K562 (cell line): ENCODE data around the gene SOBP. TPM values are rescaled to one million over a fixed set of nuclear protein-coding genes. Genes with fewer than 3 reads are reported as not detected.

Source experiments
- CBX2 ChIP-seq: fragments of 200-600 bp; sonication (generic); IDR thresholded peaks from one replicate; pipeline ENCODE4 v1.6.1; 2012; ENCODE audit warnings: mild to moderate bottlenecking, low read length, inconsistent platforms; ENCODE audit not compliant: insufficient read depth, poor library complexity, severe bottlenecking
- HDAC2 ChIP-seq: fragments of 450-650 bp; IDR thresholded peaks from 2 replicates; pipeline ENCODE4 v1.6.1; 2016; ENCODE audit warnings: mild to moderate bottlenecking
- HNRNPL ChIP-seq: fragments of 200-400 bp; formaldehyde crosslinking; IDR thresholded peaks from 2 replicates; pipeline ENCODE4 v1.6.1; 2017; ENCODE audit warnings: low read depth, mild to moderate bottlenecking, low read length
- MAFG ChIP-seq: fragments of 450-650 bp; conservative IDR thresholded peaks from 2 replicates; pipeline ENCODE4 v1.6.1; 2016; ENCODE audit warnings: missing genetic modification characterization, missing compliant biosample characterization
- MTA2 ChIP-seq: fragments of 450-650 bp; IDR thresholded peaks from 2 replicates; pipeline ENCODE4 v1.6.1; 2016; ENCODE audit warnings: low read depth
- TBP ChIP-seq: optimal IDR thresholded peaks from 2 replicates; pipeline ENCODE3; 2011; ENCODE audit warnings: low read depth, low read length, improper control_type of control experiment
- ZC3H4 ChIP-seq: sonication (generic); formaldehyde crosslinking; IDR thresholded peaks from 2 replicates; pipeline ENCODE4 v1.9.0; 2021; ENCODE audit warnings: missing genetic modification reagents, borderline replicate concordance
- ZNF12 ChIP-seq: sonication (generic); formaldehyde crosslinking; IDR thresholded peaks from 2 replicates; pipeline ENCODE4 v1.4.0; 2020; ENCODE audit warnings: mild to moderate bottlenecking, missing genetic modification reagents
- ZNF274 ChIP-seq: IDR thresholded peaks from 2 replicates; pipeline ENCODE4 v1.6.1; 2011; ENCODE audit warnings: low read depth, mild to moderate bottlenecking, low read length, moderate library complexity, borderline replicate concordance
- ZNF436 ChIP-seq: fragments of 250-450, 450-650 bp; sonication (Bioruptor Pico); formaldehyde crosslinking; IDR thresholded peaks from 2 replicates; pipeline ENCODE4 v1.7.0; 2020; ENCODE audit warnings: mild to moderate bottlenecking
- ZNF75A ChIP-seq: fragments of 450-650 bp; formaldehyde crosslinking; IDR thresholded peaks from 2 replicates; pipeline ENCODE4 v1.4.0; 2020; ENCODE audit warnings: mild to moderate bottlenecking
- polyA plus RNA-seq, 8 experiments: library from polyadenylated mRNA; depleted of rRNA in 4 of 8; stranded (reverse) in 5 of 8; unstranded in 3 of 8; fragments of >200 nt; fragmentation: Nextera tagmentation in 2 of 8; fragmentation: Illumina TruSeq in 1 of 8; extraction: Ambion mirVana in 2 of 8; extraction: Trizol in 1 of 8; gene quantifications; 2 replicates each; pipeline versions ENCODE4 v1.2.1 to v1.2.3, GENCODE V29; 2011 to 2014; ENCODE audit warnings: inconsistent platforms in 1 of 8, missing spikeins in 1 of 8
- total RNA-seq, 7 experiments: library from RNA; depleted of rRNA in 6 of 7; stranded (reverse); fragments of >200 nt in 6 of 7; fragmentation: Illumina TruSeq in 2 of 7; extraction: Trizol in 2 of 7; gene quantifications; 2 replicates each; pipeline versions ENCODE4 v1.2.1 to v1.2.3, GENCODE V29; 2011 to 2021; ENCODE audit warnings: low replicate concordance in 1 of 7
- TF ChIP-seq, protein P1 (sequence below), 2 experiments: fragments of 450-650 bp in 1 of 2; sonication (generic) in 1 of 2; formaldehyde crosslinking; conservative IDR thresholded peaks; 2 replicates each; pipeline versions ENCODE4 v1.4.0 to v1.8.1; 2020 to 2022; ENCODE audit warnings: mild to moderate bottlenecking in 1 of 2, missing genetic modification reagents in 1 of 2
- TF ChIP-seq, protein P2 (sequence below), 2 experiments: fragments of 150-350 bp in 1 of 2; IDR thresholded peaks; 2 replicates each; pipeline ENCODE4 v1.6.1; 2012 to 2016; ENCODE audit warnings: low read depth in 2 of 2, low read length in 2 of 2, mild to moderate bottlenecking in 1 of 2, moderate library complexity in 1 of 2
- TF ChIP-seq, protein P3 (sequence below), 3 experiments: IDR thresholded peaks in 2 of 3; conservative IDR thresholded peaks in 1 of 3; 2 replicates each; pipeline ENCODE4 v1.5.1; 2011 to 2012; ENCODE audit warnings: low read length in 3 of 3, mild to moderate bottlenecking in 3 of 3, control low read depth in 2 of 3, improper control_type of control experiment in 1 of 3, inconsistent platforms in 1 of 3, low read depth in 1 of 3, mixed read lengths in 1 of 3, moderate library complexity in 1 of 3; ENCODE audit not compliant: insufficient read depth in 2 of 3

The SOBP gene
- total and polyA plus RNA-seq, 9 of the 15 experiments (the other 6 are each of a cell fraction or from before 2014, with no cell fraction given) = 0.16 TPM; not detected in 8

DNA sequence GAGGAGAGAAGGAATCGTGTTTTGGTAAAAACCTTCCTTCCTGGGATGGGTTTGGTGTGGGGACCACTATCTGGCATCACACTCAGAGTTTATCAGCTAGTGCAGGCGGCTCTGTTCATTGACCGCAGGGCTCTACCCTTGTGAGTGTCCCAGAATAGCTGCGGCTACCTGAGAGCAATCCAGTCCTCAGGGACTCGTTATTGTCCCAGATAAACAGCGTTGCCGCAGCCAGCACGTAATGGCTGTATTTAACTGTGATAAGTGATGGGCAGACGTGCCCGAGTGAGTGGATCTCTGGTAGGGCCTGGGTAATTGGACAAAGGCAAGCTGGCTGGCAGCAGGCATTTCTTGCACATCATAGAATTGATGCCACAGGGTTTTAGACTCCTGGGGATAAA, 163.3 kb downstream of the SOBP start (continued):
- TF ChIP-seq MAFG (tag) = no peak
- no peak for TF ChIP-seq ZC3H4 (CRISPR knock-in tag)
- TF ChIP-seq TBP = no peak
- TF ChIP-seq MTA2 = peak; percentile 56
- no peak for TF ChIP-seq ZNF75A
- TF ChIP-seq HDAC2 = no peak
- TF ChIP-seq, protein P1, sequence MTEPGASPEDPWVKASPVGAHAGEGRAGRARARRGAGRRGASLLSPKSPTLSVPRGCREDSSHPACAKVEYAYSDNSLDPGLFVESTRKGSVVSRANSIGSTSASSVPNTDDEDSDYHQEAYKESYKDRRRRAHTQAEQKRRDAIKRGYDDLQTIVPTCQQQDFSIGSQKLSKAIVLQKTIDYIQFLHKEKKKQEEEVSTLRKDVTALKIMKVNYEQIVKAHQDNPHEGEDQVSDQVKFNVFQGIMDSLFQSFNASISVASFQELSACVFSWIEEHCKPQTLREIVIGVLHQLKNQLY (CRISPR knock-in tag; conservative IDR thresholded peaks at IDR 0.05) = no peak
- no peak for TF ChIP-seq HNRNPL
- TF ChIP-seq ZNF274 = no peak
- no peak for TF ChIP-seq CBX2
- TF ChIP-seq, protein P2, sequence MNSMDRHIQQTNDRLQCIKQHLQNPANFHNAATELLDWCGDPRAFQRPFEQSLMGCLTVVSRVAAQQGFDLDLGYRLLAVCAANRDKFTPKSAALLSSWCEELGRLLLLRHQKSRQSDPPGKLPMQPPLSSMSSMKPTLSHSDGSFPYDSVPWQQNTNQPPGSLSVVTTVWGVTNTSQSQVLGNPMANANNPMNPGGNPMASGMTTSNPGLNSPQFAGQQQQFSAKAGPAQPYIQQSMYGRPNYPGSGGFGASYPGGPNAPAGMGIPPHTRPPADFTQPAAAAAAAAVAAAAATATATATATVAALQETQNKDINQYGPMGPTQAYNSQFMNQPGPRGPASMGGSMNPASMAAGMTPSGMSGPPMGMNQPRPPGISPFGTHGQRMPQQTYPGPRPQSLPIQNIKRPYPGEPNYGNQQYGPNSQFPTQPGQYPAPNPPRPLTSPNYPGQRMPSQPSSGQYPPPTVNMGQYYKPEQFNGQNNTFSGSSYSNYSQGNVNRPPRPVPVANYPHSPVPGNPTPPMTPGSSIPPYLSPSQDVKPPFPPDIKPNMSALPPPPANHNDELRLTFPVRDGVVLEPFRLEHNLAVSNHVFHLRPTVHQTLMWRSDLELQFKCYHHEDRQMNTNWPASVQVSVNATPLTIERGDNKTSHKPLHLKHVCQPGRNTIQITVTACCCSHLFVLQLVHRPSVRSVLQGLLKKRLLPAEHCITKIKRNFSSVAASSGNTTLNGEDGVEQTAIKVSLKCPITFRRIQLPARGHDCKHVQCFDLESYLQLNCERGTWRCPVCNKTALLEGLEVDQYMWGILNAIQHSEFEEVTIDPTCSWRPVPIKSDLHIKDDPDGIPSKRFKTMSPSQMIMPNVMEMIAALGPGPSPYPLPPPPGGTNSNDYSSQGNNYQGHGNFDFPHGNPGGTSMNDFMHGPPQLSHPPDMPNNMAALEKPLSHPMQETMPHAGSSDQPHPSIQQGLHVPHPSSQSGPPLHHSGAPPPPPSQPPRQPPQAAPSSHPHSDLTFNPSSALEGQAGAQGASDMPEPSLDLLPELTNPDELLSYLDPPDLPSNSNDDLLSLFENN (IDR thresholded peaks at IDR 0.05; ENCODE audit: low read depth in 2 of 2, low read length in 2 of 2) = 0 out of 4 replicates have a peak, but pooled peaks of 1 of the 2 experiments have one; percentile 42
- TF ChIP-seq ZNF436 (CRISPR knock-in tag) = no peak
- no peak for TF ChIP-seq ZNF12 (CRISPR knock-in tag)
- TF ChIP-seq, protein P3, sequence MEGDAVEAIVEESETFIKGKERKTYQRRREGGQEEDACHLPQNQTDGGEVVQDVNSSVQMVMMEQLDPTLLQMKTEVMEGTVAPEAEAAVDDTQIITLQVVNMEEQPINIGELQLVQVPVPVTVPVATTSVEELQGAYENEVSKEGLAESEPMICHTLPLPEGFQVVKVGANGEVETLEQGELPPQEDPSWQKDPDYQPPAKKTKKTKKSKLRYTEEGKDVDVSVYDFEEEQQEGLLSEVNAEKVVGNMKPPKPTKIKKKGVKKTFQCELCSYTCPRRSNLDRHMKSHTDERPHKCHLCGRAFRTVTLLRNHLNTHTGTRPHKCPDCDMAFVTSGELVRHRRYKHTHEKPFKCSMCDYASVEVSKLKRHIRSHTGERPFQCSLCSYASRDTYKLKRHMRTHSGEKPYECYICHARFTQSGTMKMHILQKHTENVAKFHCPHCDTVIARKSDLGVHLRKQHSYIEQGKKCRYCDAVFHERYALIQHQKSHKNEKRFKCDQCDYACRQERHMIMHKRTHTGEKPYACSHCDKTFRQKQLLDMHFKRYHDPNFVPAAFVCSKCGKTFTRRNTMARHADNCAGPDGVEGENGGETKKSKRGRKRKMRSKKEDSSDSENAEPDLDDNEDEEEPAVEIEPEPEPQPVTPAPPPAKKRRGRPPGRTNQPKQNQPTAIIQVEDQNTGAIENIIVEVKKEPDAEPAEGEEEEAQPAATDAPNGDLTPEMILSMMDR (IDR thresholded peaks at IDR 0.05 in 2 of 3, conservative IDR thresholded peaks at IDR 0.05 in 1 of 3; ENCODE audit: insufficient read depth in 2 of 3, low read depth in 1 of 3, low read length in 3 of 3) = no peak
